Smooth muscle cell (in vitro differentiated cells): Measurements from ENCODE around the gene STK39. TPM values are rescaled to one million over a fixed set of nuclear protein-coding genes. Genes with fewer than 3 reads are reported as not detected.
A peak's percentile ranks its signal among the peaks of the same experiment; 100 is the strongest.

Experiments used
- DNase-seq: peaks from one replicate; lab custom pipeline; 2025; ENCODE audit not compliant: unreplicated experiment; lab: John Stamatoyannopoulos, UW
- H2AFZ ChIP-seq: fragments of 200-600 bp; sonication (generic); 2 replicates; pipeline ENCODE4 v1.6.0; 2016; ENCODE audit warnings: antibody characterized with exemption, low read depth, mild to moderate bottlenecking
- H3F3A ChIP-seq: fragments of 200-600 bp; sonication (generic); 2 replicates; pipeline ENCODE4 v1.6.0; 2017; ENCODE audit warnings: antibody characterized with exemption, low read depth
- H3K27ac ChIP-seq: fragments of 200-600 bp; sonication (generic); 2 replicates; pipeline ENCODE4 v1.5.1; 2016; ENCODE audit warnings: low read depth, mild to moderate bottlenecking
- H3K27me3 ChIP-seq: fragments of 200-600 bp; sonication (generic); 2 replicates; pipeline ENCODE4 v1.6.1; 2016; ENCODE audit warnings: low read depth, mild to moderate bottlenecking
- H3K36me3 ChIP-seq: fragments of 200-600 bp; sonication (generic); 2 replicates; pipeline ENCODE4 v1.5.1; 2016; ENCODE audit warnings: low read depth
- H3K4me1 ChIP-seq: fragments of 200-600 bp; sonication (generic); 2 replicates; pipeline ENCODE4 v1.5.1; 2016; ENCODE audit warnings: low read depth
- H3K4me2 ChIP-seq: fragments of 200-600 bp; sonication (generic); 2 replicates; pipeline ENCODE4 v1.6.0; 2016; ENCODE audit warnings: mild to moderate bottlenecking
- H3K4me3 ChIP-seq: fragments of 200-600 bp; sonication (generic); 2 replicates; pipeline ENCODE4 v1.5.1; 2016; ENCODE audit warnings: mild to moderate bottlenecking
- H3K79me2 ChIP-seq: fragments of 200-600 bp; sonication (generic); 2 replicates; pipeline ENCODE4 v1.6.0; 2016; ENCODE audit warnings: low read depth, mild to moderate bottlenecking
- H3K9ac ChIP-seq: fragments of 200-600 bp; sonication (generic); 2 replicates; pipeline ENCODE4 v1.6.0; 2016; ENCODE audit warnings: low read depth
- H3K9me3 ChIP-seq: fragments of 200-600 bp; sonication (generic); replicated peaks from 2 replicates; pipeline ENCODE4 v1.5.1; 2016; ENCODE audit warnings: low read depth
- H4K20me1 ChIP-seq: fragments of 200-600 bp; sonication (generic); 2 replicates; pipeline ENCODE4 v1.6.0; 2016; ENCODE audit warnings: low read depth
- WGBS: methylation state at CpG from one replicate; pipeline ENCODE4 v1.1.7; 2016; ENCODE audit warnings: low lambda C conversion rate; 5-methylcytosine and 5-hydroxymethylcytosine counted together
- polyA plus RNA-seq: library from polyadenylated mRNA; unstranded; fragments of >200 nt; fragmentation: Nextera tagmentation; extraction: Ambion mirVana; gene quantifications from 2 replicates; pipeline ENCODE4 v1.2.1, GENCODE V29; 2016
- total RNA-seq: library from RNA; depleted of rRNA; stranded (reverse); fragments of >200 nt; gene quantifications from 2 replicates; pipeline ENCODE4 v1.2.3, GENCODE V29; 2014
- TF ChIP-seq, protein P1 (sequence below): fragments of 200-600 bp; sonication (generic); IDR thresholded peaks from 2 replicates; pipeline ENCODE4 v1.5.1; 2017; ENCODE audit warnings: borderline replicate concordance, mild to moderate bottlenecking, antibody characterized with exemption; ENCODE audit not compliant: insufficient read depth, poor library complexity, severe bottlenecking

STK39 gene
- total and polyA plus RNA-seq, 2 experiments from 2014 or later = 21.1 to 37.8 TPM

DNA sequence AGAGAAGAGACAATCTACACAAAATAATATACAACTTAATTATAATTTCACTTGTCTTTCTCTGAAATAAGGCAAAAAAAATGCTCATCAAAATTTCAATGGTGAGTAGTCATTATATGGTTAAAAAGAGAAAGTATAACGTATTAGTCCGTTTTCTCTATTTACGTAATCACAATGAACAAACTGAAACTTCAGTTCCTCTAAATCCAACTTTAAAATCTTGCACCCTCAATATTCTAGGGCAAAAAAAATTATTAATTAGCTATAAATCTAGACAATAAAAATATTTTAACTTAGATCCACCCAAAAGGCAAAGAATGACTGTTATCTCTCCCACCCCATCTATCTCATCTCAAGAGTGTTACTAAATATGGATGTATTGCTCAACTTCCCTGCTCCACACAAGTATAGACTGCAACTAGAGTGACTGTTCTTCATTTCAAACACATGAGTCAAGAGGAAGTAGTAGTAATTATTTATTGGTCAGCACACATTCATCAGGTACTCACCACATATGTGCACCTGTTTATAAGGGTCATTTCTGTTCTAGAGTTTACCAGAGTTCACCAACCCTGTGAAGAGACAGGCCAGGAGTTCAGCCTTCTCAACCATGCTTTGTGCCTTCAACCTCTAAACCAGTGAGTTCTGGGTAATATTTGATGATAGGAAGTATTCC lies 36.4 kb downstream of the STK39 start:
- peaks cover 14% of the 10 kb centered on the region for H3K4me1 ChIP-seq
- H3K4me2 ChIP-seq = peak overlapping the region; percentile 60
- H3F3A ChIP-seq = no peaks in the 10 kb centered on the region
- TF ChIP-seq, protein P1, sequence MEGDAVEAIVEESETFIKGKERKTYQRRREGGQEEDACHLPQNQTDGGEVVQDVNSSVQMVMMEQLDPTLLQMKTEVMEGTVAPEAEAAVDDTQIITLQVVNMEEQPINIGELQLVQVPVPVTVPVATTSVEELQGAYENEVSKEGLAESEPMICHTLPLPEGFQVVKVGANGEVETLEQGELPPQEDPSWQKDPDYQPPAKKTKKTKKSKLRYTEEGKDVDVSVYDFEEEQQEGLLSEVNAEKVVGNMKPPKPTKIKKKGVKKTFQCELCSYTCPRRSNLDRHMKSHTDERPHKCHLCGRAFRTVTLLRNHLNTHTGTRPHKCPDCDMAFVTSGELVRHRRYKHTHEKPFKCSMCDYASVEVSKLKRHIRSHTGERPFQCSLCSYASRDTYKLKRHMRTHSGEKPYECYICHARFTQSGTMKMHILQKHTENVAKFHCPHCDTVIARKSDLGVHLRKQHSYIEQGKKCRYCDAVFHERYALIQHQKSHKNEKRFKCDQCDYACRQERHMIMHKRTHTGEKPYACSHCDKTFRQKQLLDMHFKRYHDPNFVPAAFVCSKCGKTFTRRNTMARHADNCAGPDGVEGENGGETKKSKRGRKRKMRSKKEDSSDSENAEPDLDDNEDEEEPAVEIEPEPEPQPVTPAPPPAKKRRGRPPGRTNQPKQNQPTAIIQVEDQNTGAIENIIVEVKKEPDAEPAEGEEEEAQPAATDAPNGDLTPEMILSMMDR = no peak
- H3K36me3 ChIP-seq = no peaks in the 10 kb centered on the region
- H2AFZ ChIP-seq = no peak overlapping the region
- H3K27ac ChIP-seq = peak overlapping the region; percentile 49
- H3K9ac ChIP-seq = no peak overlapping the region
- no peaks in the 10 kb centered on the region for H3K27me3 ChIP-seq
- H3K4me3 ChIP-seq = no peak overlapping the region
- H3K79me2 ChIP-seq = peaks cover 77% of the 10 kb centered on the region
- H3K9me3 ChIP-seq = no peaks in the 10 kb centered on the region
- WGBS = 59% methylated on average over 3 of the region's 3 CpGs
- DNase-seq = no peak
- peaks cover 62% of the 10 kb centered on the region for H4K20me1 ChIP-seq

GRCh38 chr2:168210216-168210894 lies 37.0 kb downstream of the STK39 start:
- Histone ChIP-seq H3K27ac (peak overlapping the region; percentile 49), H3K27me3 (no peaks in the 10 kb centered on the region), H4K20me1 (peaks cover 60% of the 10 kb centered on the region), H3K9me3 (no peaks in the 10 kb centered on the region), H3K79me2 (peaks cover 76% of the 10 kb centered on the region), H3K9ac (no peak overlapping the region), H3K4me2 (peak overlapping the region; percentile 60), H3K36me3 (no peaks in the 10 kb centered on the region), H2AFZ (no peak overlapping the region), H3F3A (no peaks in the 10 kb centered on the region), H3K4me1 (peaks cover 14% of the 10 kb centered on the region), H3K4me3 (no peak overlapping the region)
- no peak for DNase-seq
- WGBS = 91% methylated on average over 9 of the region's 9 CpGs
- TF ChIP-seq, protein P1 = no peak

GRCh38 chr2:168208652-168209051 lies 38.7 kb downstream of the STK39 start:
- peaks cover 14% of the 10 kb centered on the region for H3K4me1 ChIP-seq
- no peak overlapping the region for H3K4me3 ChIP-seq
- H3K27ac ChIP-seq = no peak overlapping the region
- H3K9me3 ChIP-seq = no peaks in the 10 kb centered on the region
- TF ChIP-seq, protein P1 = no peak
- no peak overlapping the region for H3K9ac ChIP-seq
- H3F3A ChIP-seq = no peaks in the 10 kb centered on the region
- WGBS = 89% methylated on average over 2 of the region's 2 CpGs
- no peak for DNase-seq
- H2AFZ ChIP-seq = no peak overlapping the region
- peaks cover 76% of the 10 kb centered on the region for H3K79me2 ChIP-seq
- no peak overlapping the region for H3K4me2 ChIP-seq
- H3K27me3 ChIP-seq = no peaks in the 10 kb centered on the region
- no peaks in the 10 kb centered on the region for H3K36me3 ChIP-seq
- H4K20me1 ChIP-seq = peaks cover 64% of the 10 kb centered on the region
